ENCODE measurements around the gene AP3S1.
"Not testable (repeated sequence)": the region's sequence is repeated elsewhere in the genome, so short reads cannot be mapped to it uniquely, and the experiment has no call there.

AP3S1 gene

DNA sequence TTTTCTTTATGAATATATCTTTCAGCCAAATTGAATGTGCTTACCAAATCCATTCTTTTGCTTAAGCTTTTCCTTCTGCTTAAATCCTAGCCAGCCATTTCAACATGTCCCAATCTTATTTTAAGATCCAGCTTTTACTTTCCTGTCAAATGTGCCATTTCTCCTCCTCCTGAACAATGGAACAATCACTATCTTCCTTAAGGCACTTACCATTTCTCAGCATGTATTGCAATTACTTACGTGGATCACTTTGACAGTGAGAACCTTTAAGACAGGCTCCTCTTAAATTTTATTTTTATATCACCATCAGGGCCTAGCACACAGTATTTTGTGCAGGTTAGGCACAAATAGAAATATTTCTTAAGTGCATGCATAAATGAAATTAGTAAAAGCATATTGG is 20.9 kb upstream of the AP3S1 start:
- TF ChIP-seq, protein P1, sequence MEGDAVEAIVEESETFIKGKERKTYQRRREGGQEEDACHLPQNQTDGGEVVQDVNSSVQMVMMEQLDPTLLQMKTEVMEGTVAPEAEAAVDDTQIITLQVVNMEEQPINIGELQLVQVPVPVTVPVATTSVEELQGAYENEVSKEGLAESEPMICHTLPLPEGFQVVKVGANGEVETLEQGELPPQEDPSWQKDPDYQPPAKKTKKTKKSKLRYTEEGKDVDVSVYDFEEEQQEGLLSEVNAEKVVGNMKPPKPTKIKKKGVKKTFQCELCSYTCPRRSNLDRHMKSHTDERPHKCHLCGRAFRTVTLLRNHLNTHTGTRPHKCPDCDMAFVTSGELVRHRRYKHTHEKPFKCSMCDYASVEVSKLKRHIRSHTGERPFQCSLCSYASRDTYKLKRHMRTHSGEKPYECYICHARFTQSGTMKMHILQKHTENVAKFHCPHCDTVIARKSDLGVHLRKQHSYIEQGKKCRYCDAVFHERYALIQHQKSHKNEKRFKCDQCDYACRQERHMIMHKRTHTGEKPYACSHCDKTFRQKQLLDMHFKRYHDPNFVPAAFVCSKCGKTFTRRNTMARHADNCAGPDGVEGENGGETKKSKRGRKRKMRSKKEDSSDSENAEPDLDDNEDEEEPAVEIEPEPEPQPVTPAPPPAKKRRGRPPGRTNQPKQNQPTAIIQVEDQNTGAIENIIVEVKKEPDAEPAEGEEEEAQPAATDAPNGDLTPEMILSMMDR (IDR thresholded peaks at IDR 0.05; ENCODE audit: low read depth, low read length, missing control alignments), result no peak

DNA sequence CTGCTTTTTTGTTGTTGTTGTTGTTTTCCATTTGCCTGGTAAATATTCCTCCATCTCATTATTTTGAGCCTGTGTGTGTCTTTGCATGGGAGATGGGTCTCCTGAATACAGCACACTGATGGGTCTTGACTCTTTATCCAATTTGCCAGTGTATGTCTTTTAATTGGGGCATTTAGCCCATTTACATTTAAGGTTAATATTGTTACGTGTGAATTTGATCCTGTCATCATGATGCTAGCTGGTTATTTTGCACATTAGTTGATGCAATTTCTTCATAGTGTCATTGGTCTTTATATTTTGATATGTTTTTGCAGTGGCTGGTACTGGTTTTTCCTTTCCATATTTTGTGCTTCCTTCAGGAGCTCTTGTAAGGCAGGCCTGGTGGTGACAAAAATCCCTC is 16.8 kb upstream of the AP3S1 start:
- not testable (repeated sequence) for H3K4me3 ChIP-seq (ENCODE audit: low read depth, low read length); DNase-seq (ENCODE audit: low read depth)

More for the DNA sequence above, 20.9 kb upstream of the AP3S1 start:
- DNase-seq (ENCODE audit: low read depth), result no peak
- H3K4me3 ChIP-seq (ENCODE audit: low read depth, low read length), result no peak overlapping the region

DNA sequence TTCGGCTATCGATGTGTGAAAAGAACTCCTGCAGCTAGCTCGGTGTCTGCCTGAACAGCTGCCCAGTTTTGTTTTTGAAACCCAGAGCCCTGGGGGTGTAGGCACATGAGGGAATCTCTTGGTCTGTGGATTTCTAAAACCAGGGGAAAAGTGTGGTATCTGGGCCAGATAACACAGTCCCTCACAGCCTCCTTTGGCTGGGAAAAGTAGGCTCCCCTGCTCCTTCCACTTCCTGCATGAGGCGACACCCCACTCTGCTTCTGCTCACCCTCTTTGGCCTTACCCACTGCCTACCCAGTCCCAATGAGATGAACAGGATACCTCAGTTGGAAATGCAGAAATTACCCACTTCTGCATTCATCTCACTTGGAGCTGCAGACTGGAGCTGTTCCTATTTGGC is 15.8 kb upstream of the AP3S1 start:
- no peak for DNase-seq (ENCODE audit: low read depth)
- TF ChIP-seq, protein P1 (IDR thresholded peaks at IDR 0.05; ENCODE audit: low read depth, low read length, missing control alignments), result no peak
- H3K4me3 ChIP-seq (ENCODE audit: low read depth, low read length), result no peak overlapping the region

- H3K4me3 ChIP-seq (ENCODE audit: low read depth, low read length), result no peak overlapping the region
- no peak for DNase-seq (ENCODE audit: low read depth)
- TF ChIP-seq, protein P1 (IDR thresholded peaks at IDR 0.05; ENCODE audit: low read depth, low read length, missing control alignments), result no peak
These were observed 11.8 kb upstream of the AP3S1 start for GRCh38 chr5:115829913-115830312.

DNA sequence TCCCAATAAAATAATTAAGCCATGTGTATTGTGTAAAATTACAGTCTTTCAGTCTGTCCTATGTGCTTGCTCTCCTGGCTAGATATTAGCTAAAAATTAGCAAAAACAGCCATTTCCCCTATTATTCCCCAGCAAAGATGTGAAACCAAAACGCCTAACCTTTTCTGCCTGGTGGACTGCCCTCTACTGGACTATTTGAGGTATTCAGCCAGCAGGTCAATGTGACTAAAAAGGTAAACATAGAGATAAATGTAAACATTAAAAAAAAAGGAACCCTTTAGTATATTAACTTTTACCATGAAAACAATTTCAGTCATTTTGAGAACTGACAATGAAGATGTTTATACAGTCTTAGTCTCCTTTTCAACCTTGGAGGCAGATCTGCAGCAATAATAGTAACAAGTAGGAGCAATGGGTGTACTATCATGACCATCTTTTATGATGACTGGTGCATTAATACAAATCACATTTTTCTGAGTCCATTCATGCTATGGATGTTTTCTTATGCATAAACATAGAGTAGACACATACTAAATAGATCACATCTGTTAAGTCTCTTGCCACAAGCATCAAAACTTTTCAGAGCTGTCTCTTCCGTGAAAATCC is 10.5 kb upstream of the AP3S1 start:
- DNase-seq (ENCODE audit: low read depth), result no peak
- no peak overlapping the region for H3K4me3 ChIP-seq (ENCODE audit: low read depth, low read length)

DNA sequence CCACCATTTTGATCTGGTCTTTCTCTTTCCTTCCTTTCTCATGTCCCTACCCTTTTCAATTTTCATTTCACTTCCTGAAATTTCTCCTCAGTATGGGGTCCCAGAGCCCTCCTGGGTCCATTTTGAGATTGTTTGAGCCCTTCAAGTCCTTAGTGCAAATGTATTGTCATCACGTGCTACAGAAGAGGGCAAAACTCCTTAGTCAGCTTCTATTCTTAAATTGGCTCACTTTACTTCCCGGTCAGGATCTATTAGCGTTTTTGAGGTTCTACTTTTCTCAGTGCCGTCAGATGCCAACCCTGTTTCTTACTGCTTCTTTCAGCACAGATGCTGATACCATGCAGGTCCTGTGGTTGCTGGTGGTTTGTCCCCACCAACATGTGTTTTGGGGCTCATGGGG is 6.3 kb upstream of the AP3S1 start:
- TF ChIP-seq, protein P1 (IDR thresholded peaks at IDR 0.05; ENCODE audit: low read depth, low read length, missing control alignments), result no peak
- DNase-seq (ENCODE audit: low read depth), result no peak

More for the DNA sequence above, 10.5 kb upstream of the AP3S1 start:
- TF ChIP-seq, protein P1 (IDR thresholded peaks at IDR 0.05; ENCODE audit: low read depth, low read length, missing control alignments), result peak; percentile 61

GRCh38 chr5:115838885-115839518 is 2.7 kb upstream of the AP3S1 start:
- peak overlapping the region; percentile 23 for H3K4me3 ChIP-seq (ENCODE audit: low read depth, low read length)
- peak; percentile 47 for DNase-seq (ENCODE audit: low read depth)

More for the DNA sequence above, 6.3 kb upstream of the AP3S1 start:
- H3K4me3 ChIP-seq (ENCODE audit: low read depth, low read length), result no peak overlapping the region

More at GRCh38 chr5:115838885-115839518, 2.7 kb upstream of the AP3S1 start:
- TF ChIP-seq, protein P1 (IDR thresholded peaks at IDR 0.05; ENCODE audit: low read depth, low read length, missing control alignments), result peak; percentile 46
